Dermis microvascular lymphatic vessel endothelial cell (primary cell): ENCODE results near the gene FLYWCH1. TPM values are rescaled to one million over a fixed set of nuclear protein-coding genes. Genes with fewer than 3 reads are reported as not detected.

Experiments
- DNase-seq, 2 donors: peaks; one replicate each; pipeline versions ENCODE4 v3.0.0 to v3.0.0-alpha.2; 2010; ENCODE audit warnings: low read depth in 2 of 2
- total RNA-seq: library from RNA; depleted of rRNA; stranded (reverse); fragments of >200 nt; gene quantifications from 2 replicates; pipeline ENCODE4 v1.2.1, GENCODE V29; 2014

Gene FLYWCH1
- total RNA-seq, 1 donor from 2014 or later = 19.0 TPM

DNA sequence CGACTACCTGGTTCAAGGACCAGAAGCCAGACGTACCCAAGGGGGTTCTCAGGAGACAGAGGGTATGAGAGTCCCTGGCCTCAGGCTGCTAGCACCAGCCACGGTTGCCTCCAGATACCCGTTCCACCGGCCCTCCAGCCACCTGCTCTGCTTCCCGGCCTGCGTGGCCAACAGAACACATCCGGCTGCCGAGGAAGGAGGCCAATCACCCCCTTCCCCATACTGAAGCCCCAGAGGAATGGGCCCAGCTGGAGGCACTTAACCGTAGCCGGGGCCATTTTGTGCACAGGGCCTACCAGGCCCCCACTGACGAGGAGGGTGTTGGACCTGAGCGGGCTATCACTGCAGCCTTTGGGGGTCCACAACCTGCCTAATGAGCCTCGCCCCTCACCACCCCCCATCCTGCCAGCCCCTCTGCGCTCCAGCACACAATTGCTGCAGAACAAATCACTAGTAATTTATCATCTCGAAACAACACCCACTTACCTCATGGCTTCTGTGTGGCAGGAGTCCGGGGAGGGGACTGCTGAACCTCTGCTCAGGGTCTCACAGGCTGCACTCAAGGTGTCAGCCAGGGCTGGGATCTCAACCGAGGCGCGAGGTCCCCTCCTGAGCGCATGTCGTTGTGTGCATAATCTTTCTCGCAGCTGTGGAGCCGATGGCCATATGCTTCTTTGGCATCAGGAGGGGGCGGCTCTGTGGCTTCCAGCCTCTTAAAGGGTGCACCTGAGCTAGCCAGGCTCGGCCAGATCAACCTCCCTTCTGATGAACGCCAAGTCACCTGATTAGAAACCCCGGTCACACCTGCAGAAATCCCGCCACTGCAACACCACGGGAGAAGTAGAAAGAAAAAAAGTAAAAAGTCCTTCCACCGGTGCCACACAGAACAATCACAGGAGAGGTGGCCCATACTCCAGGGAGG lies 42.2 kb downstream of the FLYWCH1 start:
- no peak for DNase-seq

DNA sequence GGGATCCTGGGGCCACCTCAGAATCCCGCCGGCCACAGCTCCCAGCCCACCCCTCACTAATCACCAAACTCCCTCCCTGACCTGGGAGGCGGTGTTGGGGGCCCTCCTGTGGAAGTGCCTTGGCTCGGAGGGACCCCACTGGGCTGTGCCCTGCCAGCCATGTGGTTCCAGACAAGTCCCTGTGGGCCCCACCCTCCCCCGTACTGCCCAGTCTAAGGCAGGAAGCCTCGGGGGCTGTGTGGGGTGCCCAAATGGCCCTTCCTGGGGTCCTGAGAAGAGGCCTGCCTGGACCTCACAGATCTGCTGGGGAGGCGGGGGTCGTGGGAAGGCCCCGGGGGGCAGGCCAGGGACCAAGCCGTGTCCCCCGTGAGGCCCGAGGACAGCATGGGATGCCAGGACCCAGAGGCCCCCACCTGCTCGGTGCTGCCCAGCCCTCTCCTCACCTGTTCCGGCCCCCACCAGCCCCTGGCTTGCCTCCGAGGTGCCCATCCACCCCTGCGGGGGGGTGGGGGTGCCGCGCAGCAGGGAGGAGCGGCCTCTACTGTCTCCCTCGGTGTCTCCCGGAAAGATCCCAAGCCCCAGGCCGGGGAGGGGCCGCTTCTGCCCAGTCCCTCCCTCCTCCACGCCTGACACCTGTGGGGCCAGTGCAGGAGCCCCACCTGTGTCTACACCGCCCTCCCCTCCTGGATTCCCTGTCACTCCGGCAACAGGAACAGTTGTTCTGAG lies 43.1 kb downstream of the FLYWCH1 start:
- DNase-seq = no peak

DNA sequence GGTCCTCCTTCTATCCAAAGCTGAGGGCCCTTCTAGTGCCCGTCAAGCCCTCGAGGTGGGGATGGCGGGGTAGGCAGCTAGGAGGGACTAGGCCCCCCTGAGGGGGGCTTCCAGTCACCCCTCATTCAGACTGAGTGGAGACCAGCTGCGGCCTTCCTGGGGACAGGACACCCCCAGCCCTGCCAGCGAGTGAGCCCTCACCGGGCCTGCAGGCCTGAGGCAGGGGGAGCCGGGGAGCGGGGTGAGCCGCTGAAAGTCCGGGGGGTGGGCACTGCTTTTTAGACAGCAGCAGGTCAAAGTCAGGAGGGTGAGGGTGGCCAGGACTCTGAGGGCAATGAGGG lies 43.7 kb downstream of the FLYWCH1 start:
- no peak for DNase-seq

DNA sequence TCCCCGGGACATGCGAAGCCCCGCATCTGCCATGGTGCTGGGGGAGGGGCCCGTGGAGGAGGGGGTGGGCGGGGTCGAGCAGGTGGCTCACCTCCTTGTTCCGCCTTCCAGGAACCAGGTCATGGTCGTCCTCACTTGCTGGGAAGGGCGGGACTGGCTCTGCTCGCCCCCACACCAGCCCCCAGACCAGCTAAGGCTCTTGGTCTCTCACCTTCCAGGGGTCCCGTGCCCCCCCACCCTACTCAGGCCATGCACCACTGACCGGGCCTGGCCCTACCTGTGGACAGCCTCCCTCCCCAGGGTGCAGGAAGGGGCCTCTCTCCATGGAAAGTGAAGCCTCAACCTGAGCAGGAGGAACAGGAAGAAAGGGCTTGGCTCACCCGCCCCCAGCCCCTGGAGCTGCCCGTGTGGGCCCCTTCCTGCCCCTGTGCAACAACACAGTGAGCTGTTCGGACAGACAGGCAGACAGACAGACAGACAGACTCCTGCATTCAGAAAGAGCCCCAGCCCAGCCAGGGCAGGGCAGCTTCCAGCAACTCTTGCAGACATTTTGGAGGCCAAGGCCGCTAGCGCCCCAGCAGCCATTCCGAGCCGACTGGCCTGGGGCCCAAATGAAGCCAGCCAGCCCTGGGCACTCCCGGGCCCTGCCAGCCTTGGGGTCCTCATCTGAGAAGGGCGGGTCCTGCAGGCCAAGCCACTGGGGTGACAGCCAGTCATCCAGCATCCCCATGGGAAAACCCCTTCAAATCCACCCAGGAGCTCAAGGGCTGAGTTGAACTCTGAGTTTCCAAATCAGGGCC lies 44.2 kb downstream of the FLYWCH1 start:
- no peak for DNase-seq

DNA sequence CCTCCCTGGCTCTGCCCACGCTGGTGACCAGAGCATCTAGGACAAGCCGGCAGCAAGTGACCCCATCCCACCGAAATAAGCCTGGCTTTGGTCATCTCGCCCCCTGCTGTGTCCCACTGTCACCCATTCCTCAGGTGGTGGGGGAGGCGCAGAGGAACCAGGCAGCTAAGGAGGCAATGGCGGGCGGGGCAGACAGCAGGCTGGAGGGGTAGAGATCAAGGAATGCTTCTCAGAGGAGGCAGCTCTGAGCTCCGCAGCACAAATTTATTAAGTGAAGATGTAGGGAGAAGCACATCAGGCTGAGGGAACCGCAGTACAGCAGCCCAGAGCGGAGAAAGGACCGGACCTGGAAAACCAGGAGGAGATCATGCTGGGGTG lies 44.8 kb downstream of the FLYWCH1 start:
- DNase-seq = no peak

DNA sequence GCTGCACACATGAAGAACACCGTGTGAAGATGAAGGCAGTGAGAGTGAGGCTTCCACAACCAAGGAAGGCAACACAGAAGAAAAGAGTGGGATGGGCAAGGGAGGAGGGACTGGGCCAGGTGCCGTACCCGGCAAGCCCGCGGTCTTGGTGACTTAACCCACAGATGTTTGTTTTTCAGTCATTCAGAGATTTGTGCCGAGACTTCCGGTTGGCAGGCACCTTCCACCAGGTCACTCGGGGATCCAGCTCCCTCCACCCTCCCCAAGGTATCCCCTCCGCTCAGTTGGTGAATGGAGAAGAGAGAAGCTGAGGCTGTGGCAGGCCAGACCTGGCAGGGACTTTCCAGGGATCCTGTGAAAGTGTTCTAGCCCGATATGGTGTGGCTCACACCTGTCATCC lies 47.5 kb downstream of the FLYWCH1 start:
- no peak for DNase-seq

DNA sequence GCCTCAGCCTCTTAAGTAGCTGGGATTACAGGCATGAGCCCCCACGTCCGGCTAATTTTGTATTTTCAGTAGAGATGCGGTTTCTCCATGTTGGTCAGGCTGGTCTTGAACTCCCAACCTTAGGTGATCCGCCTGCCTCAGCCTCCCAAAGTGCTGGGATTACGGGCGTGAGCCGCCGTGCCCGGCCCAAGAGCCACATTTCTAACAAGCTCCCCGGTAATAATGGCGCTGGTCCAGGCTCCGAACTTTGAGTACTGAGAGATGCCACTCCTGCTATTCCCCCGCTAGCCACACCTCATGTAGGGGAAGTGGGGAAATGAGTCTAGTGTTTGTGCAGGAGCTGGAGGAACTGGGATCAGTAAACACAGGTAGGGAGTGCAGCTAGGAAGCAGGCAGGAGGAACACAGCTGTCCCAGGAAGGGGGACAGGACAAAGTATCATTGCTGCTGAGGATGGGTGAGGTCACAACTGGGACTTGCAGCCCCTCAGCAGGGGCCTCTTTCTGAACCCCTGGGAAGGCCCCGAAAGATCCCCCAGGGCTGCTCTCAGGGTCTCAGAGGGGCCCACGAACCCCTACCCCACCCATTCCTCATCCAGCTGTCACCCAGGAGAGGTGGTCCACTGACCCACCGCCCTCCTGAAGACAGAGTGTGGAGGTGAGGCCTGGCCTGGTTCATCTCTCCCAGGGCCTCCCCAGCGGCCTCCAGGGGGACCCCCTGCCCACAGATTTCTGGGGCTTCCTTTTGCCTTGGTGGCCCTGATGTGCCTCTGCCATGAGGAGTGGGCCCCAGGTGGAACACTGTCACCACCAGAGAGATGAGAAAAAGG lies 48.7 kb downstream of the FLYWCH1 start:
- no peak for DNase-seq

DNA sequence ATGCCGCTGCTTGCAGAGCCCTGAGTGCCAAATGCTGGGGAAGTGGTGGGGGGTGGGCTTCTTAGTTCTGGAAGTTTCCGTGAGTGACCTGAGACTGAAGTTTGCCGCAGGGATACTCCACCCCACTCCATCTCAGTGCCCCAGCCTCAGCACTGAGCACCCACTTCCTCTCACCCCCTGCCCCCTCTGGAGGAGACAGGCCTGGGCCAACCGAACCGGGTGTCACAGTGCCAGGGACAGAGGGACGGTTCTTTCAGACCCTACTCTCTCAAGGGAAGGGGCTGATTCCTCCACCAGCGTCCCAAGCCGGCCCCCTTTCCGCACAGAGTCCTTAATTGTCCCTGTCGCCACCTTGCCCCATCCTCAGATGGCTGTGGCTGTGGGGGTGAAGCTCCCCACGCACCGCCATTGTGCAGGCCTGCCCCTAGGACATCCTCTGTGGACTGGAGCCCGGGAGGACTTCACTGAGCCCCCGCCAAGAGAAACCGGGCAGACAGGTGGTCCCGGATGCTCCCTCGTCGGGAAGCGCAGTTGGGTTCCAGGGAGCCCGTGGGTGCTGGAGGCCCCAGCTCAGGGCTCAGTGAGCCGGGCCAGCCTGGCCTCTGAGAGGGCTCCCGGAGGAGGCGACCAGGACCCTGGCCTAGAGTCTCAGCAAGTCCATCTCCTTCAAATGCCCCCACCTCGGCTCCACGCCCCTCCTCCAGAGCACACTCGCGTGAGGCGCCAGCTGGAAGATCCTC lies 50.8 kb downstream of the FLYWCH1 start:
- DNase-seq = no peak

DNA sequence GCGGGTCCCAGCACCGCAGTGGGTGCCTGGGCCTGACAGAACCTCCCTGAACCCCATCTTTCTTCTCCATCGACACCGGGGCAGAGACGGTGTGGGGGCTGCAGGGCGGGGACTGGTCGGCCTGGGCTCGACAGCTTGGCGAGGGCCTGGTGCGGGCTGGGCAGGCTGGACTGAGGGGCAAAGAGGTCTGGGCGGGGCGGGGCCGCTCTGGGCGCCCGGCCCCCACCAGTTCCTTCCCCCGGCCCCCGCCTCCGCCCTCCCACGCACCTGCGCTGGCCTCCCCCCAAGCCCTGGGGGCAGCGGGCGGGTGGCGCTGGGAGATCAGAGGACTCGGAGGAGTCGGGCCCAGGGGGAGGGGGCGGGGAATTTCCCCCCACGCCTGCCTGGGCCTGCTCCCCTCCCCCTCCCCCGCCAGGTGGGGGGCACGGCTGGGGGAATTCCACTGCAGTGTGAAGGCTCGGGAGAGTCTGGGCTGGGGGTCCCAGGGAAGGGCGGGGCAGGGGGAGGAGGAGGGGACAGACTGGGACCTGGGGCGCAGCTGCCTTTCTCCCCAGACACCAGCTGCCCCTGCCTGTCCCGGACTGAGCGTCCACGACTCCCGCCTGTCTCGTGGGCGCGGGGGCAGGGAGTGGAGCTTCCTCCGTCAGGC lies 51.5 kb downstream of the FLYWCH1 start:
- DNase-seq = no peak

DNA sequence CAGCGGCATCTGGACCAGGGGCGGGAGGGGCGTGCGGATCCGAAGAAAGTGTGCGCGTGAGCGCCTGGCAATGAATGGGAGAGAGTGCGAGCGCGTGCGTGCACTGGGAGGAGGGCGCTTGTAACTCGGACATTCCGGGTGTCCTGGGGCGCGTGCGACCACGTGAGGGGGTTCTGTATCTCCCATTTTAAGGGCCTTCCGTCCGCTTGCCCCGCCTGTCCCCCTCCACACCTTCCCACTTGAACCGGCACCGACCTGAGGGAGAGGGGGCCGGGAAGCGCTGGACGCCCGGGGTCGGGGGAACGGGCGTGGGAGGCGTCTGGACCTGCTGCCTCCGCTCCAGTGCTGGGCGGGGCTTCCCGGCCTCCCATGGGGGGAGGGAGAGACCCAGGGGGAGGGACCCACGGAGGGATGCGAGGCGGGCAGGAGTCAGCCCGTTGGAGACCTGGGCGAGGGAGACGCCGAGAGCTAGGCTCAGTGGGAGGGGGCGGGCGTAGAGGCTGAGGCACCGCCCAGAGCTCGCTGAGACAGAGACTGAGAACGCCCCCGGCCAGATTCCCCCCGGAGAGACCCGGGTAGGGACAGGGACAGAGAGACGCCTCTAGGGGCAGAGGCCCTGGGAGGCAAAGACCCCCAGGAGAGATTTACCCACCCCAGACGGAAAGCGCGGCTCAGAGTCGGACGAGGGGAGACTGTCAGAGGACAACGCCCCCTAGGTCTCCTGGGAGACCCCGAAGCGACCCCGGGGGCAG lies 52.2 kb downstream of the FLYWCH1 start, which contains the start of gene KREMEN2:
KREMEN2 (plus strand) TSS at position 553 of the 752 bp plus-strand sequence. CDS start 246 bp downstream, outside the sequence.
- no peak for DNase-seq

DNA sequence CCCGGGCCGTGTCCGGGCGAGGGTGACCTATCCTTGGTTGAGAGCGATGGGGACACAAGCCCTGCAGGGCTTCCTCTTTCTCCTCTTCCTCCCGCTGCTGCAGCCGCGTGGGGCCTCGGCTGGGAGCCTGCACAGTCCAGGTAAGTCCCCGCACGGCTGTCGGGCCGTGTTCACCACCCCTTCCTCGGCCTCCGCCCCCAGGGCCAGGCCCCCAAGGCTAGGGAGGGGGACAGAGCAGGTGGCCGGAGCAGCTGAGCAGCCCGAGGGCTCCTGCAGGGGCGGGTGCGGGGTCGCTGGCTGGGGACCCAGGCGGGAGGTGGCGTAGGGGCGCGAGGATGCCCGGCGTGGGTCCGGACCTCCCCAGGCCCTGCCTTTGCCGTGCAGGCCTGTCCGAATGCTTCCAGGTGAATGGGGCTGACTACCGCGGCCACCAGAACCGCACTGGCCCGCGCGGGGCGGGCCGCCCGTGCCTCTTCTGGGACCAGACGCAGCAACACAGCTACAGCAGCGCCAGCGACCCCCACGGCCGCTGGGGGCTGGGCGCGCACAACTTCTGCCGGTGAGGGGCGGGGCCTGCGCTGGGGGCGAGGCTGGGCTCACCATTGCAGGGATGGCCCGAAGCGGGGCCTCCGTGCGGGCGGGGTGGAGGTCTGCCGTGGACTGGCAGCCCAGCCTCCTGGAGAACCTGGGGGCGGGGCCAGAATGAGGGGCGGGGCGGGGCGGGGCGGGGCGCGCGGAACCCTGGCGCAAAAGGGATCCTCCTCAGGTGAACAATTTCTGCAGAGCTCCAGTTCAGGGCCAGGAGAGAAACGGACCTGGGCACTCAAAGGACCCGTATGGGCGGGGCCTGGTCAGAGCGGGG lies 53.0 kb downstream of the FLYWCH1 start:
- peak in 1 of 2 donors; percentile 21 for DNase-seq

DNA sequence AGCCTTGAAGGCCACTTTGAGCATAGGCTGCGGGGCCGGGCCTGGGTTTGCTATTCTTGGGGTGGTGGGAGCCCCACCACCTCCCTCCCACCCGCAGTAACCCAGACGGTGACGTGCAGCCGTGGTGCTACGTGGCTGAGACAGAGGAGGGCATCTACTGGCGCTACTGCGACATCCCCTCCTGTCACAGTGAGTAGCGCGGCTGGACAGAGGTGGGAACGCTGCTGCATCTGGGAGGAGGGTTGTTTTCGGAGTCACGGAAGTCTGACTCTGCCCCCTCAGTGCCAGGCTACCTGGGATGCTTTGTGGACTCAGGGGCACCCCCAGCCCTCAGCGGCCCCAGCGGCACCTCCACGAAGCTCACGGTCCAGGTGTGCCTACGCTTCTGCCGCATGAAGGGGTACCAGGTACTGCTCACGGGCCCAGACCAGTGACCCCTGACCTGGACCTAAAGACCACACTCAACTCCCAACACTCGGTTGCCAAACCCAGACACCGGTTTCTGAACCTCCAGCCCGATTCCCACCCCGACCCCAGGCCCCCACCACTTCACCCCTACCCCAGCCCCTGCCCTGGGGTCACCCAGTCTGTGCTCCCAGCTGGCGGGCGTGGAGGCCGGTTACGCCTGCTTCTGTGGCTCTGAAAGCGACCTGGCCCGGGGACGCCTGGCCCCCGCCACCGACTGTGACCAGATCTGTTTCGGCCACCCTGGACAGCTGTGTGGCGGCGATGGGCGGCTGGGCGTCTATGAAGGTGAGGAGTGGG lies 54.5 kb downstream of the FLYWCH1 start:
- no peak for DNase-seq

DNA sequence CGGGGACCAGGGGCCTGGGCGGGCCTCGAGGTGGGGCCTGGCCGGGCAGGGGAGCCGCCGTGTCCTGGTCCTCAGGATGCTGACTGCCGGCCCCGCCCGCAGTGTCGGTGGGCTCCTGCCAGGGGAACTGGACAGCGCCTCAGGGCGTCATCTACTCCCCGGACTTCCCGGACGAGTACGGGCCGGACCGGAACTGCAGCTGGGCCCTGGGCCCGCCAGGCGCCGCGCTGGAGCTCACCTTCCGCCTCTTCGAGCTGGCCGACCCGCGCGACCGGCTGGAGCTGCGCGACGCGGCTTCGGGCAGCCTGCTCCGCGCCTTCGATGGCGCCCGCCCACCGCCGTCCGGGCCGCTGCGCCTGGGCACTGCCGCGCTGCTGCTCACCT lies 55.1 kb downstream of the FLYWCH1 start:
- DNase-seq = peak in 1 of 2 donors; percentile 17

DNA sequence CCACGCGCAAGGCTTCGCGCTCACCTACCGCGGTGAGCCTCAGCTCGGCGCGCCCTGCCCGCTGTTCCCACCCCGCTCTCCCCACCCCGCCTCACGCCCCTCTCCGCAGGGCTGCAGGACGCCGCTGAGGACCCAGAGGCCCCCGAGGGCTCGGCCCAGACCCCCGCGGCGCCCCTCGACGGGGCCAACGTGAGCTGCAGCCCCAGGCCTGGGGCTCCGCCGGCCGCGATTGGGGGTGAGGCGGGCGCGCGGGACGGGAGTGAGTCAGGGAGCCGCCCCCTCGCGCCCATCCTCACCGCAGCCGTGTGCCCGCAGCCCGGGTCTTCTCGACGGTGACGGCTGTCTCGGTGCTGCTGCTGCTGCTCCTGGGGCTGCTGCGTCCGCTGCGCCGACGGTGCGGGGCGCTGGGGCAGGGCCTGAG lies 55.5 kb downstream of the FLYWCH1 start:
- DNase-seq = no peak

DNA sequence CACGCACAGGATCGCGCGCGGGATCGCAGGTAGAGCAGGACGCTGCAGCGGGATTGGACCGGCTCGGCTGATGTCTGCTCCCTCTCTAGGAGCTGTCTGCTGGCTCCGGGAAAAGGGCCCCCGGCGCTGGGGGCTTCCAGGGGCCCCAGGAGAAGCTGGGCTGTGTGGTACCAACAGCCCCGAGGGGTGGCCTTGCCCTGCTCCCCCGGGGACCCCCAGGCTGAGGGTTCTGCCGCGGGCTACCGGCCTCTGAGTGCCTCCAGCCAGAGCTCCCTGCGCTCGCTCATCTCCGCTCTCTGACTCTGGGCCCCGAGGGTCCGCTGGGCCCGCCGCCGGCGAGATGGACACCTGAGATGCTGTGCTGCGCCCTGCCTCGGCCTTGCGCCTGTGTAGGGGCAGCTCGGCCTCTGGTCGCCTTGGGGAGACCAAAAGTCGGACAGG lies 56.0 kb downstream of the FLYWCH1 start:
- DNase-seq = no peak

DNA sequence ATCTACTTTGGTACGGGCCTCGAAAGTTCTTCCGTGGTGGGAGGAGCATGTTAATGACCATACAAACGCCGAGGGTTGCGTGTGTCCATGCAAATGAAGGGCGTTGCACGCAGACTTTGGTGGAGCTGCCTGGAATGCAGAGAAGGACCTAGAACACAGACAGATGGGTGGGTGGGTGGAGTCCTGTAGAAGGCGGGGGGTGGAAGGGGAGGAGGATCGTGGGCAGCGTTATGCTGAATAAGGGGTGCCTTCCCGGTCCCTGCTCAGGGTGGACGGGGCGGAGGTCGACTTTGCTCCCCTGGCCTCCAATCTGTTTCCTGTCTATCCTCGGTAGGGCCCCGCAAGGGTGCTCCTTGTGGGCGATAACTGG lies 56.6 kb downstream of the FLYWCH1 start:
- no peak for DNase-seq
